Heart left ventricle (tissue), 16 donors: ENCODE results near the gene CADM2. TPM values are rescaled to one million over a fixed set of nuclear protein-coding genes. Genes with fewer than 3 reads are reported as not detected.

Experiments used
- ATAC-seq, 4 donors: fragments of 200-7000 bp; cut with Tn5 transposase; one replicate each; pipeline ENCODE4 v1.9.1; 2020 to 2022; ENCODE audit warnings: moderate library complexity in 4 of 4, mild to moderate bottlenecking in 3 of 4, moderate number of reproducible peaks in 1 of 4
- DNase-seq, 5 donors: peaks; one replicate each; pipeline ENCODE4 v3.0.0-alpha.2; 2020
- H3K27ac ChIP-seq, 12 donors: fragments of 200-600 bp; sonication (generic) in 4 of 12; one replicate each; pipeline versions ENCODE4 v1.5.0 to v1.8.0; 2016 to 2022; ENCODE audit warnings: mild to moderate bottlenecking in 2 of 12
- H3K27me3 ChIP-seq, 9 donors: fragments of 200-600 bp; sonication (generic) in 2 of 9; one replicate each; pipeline versions ENCODE4 v1.5.1 to v1.8.0; 2016 to 2022; ENCODE audit warnings: mild to moderate bottlenecking in 3 of 9
- H3K36me3 ChIP-seq, 9 donors: fragments of 200-600 bp; sonication (generic) in 2 of 9; one replicate each; pipeline versions ENCODE4 v1.5.0 to v1.8.0; 2018 to 2022; ENCODE audit warnings: mild to moderate bottlenecking in 2 of 9
- H3K4me1 ChIP-seq, 12 donors: fragments of 200-600 bp; sonication (generic) in 4 of 12; one replicate each; pipeline versions ENCODE4 v1.5.0 to v1.8.0; 2016 to 2022; ENCODE audit warnings: mild to moderate bottlenecking in 3 of 12
- H3K4me3 ChIP-seq, 12 donors: fragments of 200-600 bp; sonication (generic) in 4 of 12; one replicate each; pipeline versions ENCODE4 v1.5.0 to v1.8.0; 2017 to 2022; ENCODE audit warnings: mild to moderate bottlenecking in 9 of 12, moderate library complexity in 4 of 12
- H3K9me3 ChIP-seq, 12 donors: fragments of 200-600 bp; sonication (generic) in 4 of 12; one replicate each; pipeline versions ENCODE4 v1.5.0 to v1.8.0; 2016 to 2022; ENCODE audit warnings: mild to moderate bottlenecking in 1 of 12
- POLR2A ChIP-seq, 2 donors: fragments of 450-650 bp; IDR thresholded peaks; one replicate each; pipeline ENCODE4 v1.6.1; 2017; ENCODE audit warnings: antibody characterized with exemption in 2 of 2, mild to moderate bottlenecking in 2 of 2, moderate library complexity in 2 of 2
- WGBS, 4 donors: extraction: QIAGEN DNeasy Blood & Tissue Kit in 2 of 4; methylation state at CpG; one replicate each; pipeline versions ENCODE4 v1.1.5 to v1.1.7; 2013 to 2018; 5-methylcytosine and 5-hydroxymethylcytosine counted together
- intact Hi-C, 10 donors: fragments of 100-400 bp; cut with DNase I; formaldehyde crosslinking; loops; one replicate each; pipeline versions ENCODE4 v1.11.1 to v1.14.2; 2022
- polyA plus RNA-seq, 2 donors: library from polyadenylated mRNA; stranded (reverse); fragments of 200-250 nt; gene quantifications; one replicate each; pipeline ENCODE4 v1.2.3, GENCODE V29; 2013
- total RNA-seq, 9 donors: library from RNA; depleted of rRNA in 2 of 9; stranded (reverse); fragments of >200 nt in 2 of 9; fragmentation: NEBNext Ultra II Directional in 3 of 9; extraction: Animal tissue kit (Norgen Biotek cat#: 25700) in 3 of 9; gene quantifications; one replicate each; pipeline versions ENCODE4 v1.1.0 to v1.2.4, GENCODE V29; 2016 to 2023
- TF ChIP-seq, protein P1 (sequence below), 12 donors: fragments of 200-600 bp; sonication (generic) in 4 of 12; IDR thresholded peaks; one replicate each; pipeline versions ENCODE4 v1.5.0 to v1.8.0; 2018 to 2022; ENCODE audit warnings: antibody characterized with exemption in 12 of 12, mild to moderate bottlenecking in 5 of 12
- donor health status: ischemic (EF 13 %, LVEDD 7.1; RV severe dilation, severe dysfunction).
- donor health status: healthy with polysubstance abuse.
- donor health status: DM: no; HTN: yes; CAD: no.
- donor health status: DM: no; HTN: no; CAD: no.
- donor health status: ischemic (EF 25% LVEDD 6.9; RV normal size, moderate dysfunction).
- donor health status: ischemic (EF 25% LVEDD 5.7; RV mildly dilated, moderate dysfunction).
- donor health status: healthy.
- donor health status: DM: yes; HTN: yes; CAD: no.
- donor health status: ischemic (EF 35%, LVEDD 5.7; RV mildly dilated, moderate dysfunction).
- donor health status: nonischemic (EF 11% LVEDD 7.7; RV severe dilation, severe dysfunction).
- donor health status: DM: yes; HTN: yes; CAD: no.
- donor health status: PGD.
- donor health status: ischemic (EF 29% LVEDD 5.4; RV normal size, mild dysfunction).
- donor health status: nonischemic (EF 23%, LVEDD 6.1; RV moderate dilation, normal function).

CADM2 gene
- total and polyA plus RNA-seq, 11 donors = 0.19 to 2.3 (median 0.69) TPM

DNA sequence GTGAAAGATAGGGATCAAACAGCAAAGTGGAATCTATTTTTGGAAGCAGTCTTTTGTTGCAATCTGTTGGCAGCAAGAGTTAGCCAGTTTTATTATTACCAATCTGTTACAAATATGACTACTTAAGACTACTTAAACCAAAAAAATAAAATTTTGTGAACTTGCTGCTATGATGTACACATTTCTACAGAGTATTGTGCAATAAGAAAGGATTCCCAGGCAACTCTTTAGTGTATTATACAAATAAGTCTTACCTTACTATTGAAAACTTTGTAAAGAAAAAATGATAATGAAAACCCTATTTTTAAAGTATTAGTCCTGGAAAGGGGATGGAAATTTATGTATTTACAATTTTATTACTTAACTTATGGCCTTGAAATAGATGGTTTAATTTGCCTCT lies 44.7 kb downstream of the CADM2 start:
- Histone ChIP-seq H3K27ac (no peak overlapping the region), H3K36me3 (no peaks in the 10 kb centered on the region), H3K9me3 (no peaks in the 10 kb centered on the region), H3K4me3 (no peak overlapping the region), H3K27me3 (no peaks in the 10 kb centered on the region), H3K4me1 (no peaks in the 10 kb centered on the region)
- ATAC-seq (no peak), DNase-seq (no peak)
- intact Hi-C loops = no loop called here
- TF ChIP-seq POLR2A (IDR thresholded peaks at IDR 0.05) = no peak
- TF ChIP-seq, protein P1, sequence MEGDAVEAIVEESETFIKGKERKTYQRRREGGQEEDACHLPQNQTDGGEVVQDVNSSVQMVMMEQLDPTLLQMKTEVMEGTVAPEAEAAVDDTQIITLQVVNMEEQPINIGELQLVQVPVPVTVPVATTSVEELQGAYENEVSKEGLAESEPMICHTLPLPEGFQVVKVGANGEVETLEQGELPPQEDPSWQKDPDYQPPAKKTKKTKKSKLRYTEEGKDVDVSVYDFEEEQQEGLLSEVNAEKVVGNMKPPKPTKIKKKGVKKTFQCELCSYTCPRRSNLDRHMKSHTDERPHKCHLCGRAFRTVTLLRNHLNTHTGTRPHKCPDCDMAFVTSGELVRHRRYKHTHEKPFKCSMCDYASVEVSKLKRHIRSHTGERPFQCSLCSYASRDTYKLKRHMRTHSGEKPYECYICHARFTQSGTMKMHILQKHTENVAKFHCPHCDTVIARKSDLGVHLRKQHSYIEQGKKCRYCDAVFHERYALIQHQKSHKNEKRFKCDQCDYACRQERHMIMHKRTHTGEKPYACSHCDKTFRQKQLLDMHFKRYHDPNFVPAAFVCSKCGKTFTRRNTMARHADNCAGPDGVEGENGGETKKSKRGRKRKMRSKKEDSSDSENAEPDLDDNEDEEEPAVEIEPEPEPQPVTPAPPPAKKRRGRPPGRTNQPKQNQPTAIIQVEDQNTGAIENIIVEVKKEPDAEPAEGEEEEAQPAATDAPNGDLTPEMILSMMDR (IDR thresholded peaks at IDR 0.05) = no peak

DNA sequence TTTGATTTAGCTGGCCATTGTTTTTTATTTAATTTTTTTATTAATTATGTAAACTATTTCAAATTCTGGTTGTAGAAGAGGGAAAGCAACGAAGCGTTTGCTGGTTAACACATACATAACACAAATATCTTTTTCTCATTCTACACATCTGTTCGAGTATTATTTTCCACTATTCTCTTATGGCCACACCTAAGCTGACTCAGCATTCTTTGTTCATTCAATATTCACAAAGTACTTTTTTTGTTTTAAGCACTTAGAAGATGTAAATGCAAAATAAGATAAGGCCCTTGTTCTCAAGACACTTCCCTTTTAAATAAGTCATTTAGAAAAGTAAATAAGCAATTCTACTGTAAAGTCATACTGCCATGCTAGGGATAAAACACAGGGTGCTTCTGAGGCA lies 45.4 kb downstream of the CADM2 start:
- intact Hi-C loops = no loop called here
- Histone ChIP-seq H3K4me3 (no peak overlapping the region), H3K27me3 (no peaks in the 10 kb centered on the region), H3K27ac (no peak overlapping the region), H3K4me1 (no peaks in the 10 kb centered on the region), H3K9me3 (no peaks in the 10 kb centered on the region), H3K36me3 (no peaks in the 10 kb centered on the region)
- 82 to 87% (median 84%) methylated on average over 3 of the region's 3 CpGs for WGBS, 4 donors
- TF ChIP-seq POLR2A (IDR thresholded peaks at IDR 0.05) = no peak
- TF ChIP-seq, protein P1 (IDR thresholded peaks at IDR 0.05) = no peak
- no peak for ATAC-seq
- DNase-seq = no peak

DNA sequence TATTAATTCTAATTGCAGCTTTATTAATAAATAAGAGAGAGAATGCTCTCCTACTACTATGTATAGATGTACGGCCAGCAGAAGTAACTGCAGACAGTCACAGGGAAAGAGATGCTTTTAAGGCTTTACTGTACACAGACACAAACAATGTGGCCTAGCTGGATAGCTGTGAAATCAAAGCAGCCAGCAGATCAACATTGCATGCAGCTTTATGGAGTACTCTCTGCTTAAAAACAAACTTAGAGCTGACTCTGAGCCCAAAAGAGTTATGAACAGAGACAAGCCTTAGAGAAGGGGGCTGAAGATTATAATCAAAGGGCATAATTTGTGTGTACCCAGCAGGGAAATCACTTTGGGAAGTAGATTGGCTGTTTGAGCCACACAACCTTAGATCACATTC lies 47.2 kb downstream of the CADM2 start:
- H3K27ac ChIP-seq = no peak overlapping the region
- H3K27me3 ChIP-seq = no peaks in the 10 kb centered on the region
- no peaks in the 10 kb centered on the region for H3K4me1 ChIP-seq
- no peak for ATAC-seq
- DNase-seq = no peak
- WGBS, 4 donors = 67 to 87% (median 71%) methylated on average over 1 of the region's 1 CpG
- no peak overlapping the region for H3K4me3 ChIP-seq
- TF ChIP-seq POLR2A (IDR thresholded peaks at IDR 0.05) = no peak
- TF ChIP-seq, protein P1 (IDR thresholded peaks at IDR 0.05) = no peak
- intact Hi-C loops = no loop called here
- H3K36me3 ChIP-seq = no peaks in the 10 kb centered on the region
- H3K9me3 ChIP-seq = no peaks in the 10 kb centered on the region

DNA sequence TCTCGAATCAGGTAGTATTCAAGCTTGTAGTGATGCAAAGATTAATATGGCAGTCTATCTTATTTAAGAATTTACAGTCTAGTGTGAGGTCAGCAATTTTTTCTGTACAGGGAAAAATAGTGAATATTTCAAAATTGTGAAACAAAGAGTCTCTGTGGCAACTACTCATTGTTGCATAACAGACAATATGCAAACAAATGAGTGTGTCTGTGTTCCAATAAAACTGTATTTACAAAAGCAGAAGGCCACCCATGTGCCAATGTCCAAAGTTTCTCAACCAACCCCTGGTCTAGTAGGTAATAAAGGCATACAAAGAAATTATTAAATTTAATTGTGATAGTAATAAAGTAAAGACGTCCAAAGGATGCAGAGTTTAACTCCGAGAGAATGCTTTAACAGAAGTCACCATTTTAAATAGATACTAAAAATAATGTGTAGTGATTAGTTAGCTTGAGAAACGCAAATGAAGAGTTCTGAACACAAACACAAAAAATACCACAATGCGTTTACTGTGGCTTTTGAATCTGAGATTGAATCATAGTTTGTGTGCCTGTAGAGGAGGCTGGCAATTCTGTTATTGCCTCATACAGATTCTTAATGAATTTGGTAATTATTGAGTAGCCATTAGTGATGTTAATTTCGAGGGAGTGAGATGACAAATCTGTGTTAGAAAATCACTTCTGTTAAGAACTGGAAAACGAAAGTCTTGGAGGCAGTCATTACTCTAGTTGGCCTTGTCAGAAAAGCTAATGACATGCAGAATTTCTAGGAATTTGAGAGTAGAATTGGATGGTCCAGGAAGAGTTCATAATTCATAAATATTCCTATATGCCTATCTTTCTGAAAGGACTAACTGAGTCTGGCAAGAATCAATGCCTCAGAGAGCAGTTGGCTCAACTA lies 48.7 kb downstream of the CADM2 start:
- ATAC-seq (no peak), DNase-seq (no peak)
- TF ChIP-seq, protein P1 (IDR thresholded peaks at IDR 0.05) = no peak
- no peak for TF ChIP-seq POLR2A (IDR thresholded peaks at IDR 0.05)
- Histone ChIP-seq H3K4me3 (no peak overlapping the region), H3K9me3 (no peaks in the 10 kb centered on the region), H3K27ac (no peak overlapping the region), H3K4me1 (no peaks in the 10 kb centered on the region), H3K27me3 (no peaks in the 10 kb centered on the region), H3K36me3 (no peaks in the 10 kb centered on the region)
- 56 to 68% (median 62%) methylated on average over 7 of the region's 7 CpGs for WGBS, 4 donors
- intact Hi-C loops = no loop called here
